Hypothalamus (tissue), 51 donors: ENCODE data around the gene GPR18.
"Not testable (repeated sequence)": the region's sequence is repeated elsewhere in the genome, so short reads cannot be mapped to it uniquely, and the experiment has no call there.

Experiments used
- DNase-seq, 51 donors: peaks; one replicate each; lab custom pipeline; 2025; lab: John Stamatoyannopoulos, UW

GPR18 gene

DNA sequence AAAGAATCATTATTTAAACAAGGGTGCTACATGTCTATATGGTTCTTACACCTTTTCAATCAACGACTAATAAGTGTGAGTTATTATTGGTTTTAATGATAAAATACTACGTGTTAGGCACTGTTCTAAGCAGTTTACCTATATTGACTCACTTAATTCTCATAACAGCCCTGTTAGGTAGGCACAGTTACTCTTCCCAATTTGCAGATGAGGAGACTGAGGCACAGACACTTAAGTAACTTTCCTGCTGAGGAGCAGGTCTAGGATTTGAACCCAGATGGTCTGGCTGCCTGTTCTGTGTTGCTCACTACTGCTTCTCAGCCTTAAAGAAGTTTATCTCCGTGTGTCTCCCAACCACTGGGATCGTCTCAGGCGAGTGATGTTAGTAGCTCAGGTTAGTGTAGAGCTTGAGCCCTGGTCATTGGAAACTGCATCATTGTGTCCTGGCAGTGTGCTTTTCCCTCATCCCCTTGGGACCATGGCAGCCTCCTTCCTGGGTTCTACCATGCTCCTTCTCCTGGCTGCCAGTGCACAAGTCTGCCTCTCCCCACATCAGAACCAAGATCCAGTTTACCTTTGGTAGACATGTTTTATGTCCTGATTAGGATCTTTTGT is 46.7 kb downstream of the GPR18 start:
- no peak for DNase-seq

DNA sequence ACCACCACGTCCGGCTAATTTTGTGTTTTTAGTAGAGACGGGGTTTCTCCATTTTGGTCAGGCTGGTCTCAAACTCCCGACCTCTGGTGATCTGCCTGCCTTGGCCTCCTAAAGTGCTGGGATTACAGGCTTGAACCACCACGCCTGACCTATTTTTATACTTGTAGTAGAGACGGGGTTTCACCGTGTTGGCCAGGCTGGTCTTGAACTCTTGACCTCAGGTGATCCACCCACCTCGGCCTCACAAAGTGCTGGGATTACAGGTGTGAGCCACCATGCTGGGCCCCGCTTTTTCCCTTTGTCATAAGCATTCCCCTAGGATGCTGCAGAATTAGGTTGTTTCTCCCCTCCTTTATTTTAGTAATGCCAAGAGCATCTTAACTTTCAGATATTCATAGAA is 47.6 kb downstream of the GPR18 start:
- not testable (repeated sequence) for DNase-seq

DNA sequence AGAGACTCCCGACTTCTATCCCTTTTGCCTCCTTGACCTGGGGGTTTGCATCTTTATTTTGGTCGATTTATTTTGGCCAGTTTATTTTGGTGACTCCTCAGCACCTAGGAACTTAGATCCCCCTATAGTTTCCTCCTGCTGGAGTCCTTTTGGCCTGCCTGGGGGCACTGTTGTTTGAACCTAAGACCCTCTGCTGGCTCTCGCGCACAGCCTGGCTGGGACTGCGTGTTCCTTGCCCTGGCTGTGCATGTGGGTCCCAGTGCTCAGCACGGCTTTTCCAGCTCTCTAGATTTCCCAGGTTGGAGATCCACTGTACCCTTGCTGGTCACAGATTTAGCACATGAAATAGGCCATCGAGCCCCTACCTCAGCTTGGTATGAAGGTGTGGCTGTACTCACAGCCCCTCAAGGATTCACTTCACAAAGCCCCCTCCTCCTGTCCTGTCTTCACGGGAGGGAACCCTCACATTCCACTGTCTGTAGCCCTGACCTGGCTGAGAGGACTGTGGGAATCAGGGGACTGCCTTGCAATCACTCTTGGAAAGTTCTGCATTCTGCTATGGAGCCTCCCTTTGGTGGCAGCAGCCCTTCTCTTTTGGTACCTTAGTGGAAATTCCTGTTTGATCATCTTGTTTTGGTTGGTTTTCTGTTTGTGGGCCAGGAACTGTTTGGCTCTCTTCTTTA is 49.2 kb downstream of the GPR18 start:
- DNase-seq, result no peak

DNA sequence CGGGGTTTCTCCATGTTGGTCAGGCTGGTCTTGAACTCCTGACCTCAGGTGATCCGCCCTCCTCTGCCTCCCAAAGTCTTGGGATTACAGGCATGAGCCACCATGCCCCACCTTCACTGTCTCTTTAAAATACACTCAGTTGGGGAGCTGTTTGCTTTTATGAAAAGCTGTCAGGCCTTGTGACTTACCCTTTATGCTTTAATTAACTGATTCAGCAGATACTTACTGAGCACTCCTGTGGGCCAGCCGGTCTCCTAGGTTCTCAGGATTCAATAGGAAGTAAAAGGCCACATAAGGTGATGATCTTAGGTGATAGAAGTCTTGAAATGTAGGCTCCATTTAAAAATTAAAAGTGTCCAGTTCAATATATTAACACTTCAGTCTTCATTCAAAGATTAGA is 50.0 kb downstream of the GPR18 start:
- DNase-seq, result no peak

DNA sequence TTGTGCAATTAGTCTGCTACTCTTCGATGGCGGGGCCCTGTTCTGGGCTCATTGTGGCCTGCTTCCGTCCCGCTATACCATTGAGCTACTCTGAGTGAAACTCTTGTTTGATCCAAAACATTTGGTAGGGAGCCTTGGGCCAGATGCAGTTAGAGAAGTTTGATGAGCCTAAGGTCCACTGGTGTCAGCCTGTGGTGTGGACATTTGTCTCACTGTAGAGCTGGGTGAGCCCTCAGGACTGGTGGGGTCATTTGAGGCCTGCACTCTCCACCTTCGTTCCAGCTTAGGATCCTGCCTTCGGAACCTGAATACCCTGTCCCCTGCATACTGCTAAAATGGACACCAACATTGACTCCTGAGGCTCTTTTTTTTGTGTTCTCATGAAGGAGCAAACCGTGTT is 50.7 kb downstream of the GPR18 start:
- DNase-seq, result no peak

DNA sequence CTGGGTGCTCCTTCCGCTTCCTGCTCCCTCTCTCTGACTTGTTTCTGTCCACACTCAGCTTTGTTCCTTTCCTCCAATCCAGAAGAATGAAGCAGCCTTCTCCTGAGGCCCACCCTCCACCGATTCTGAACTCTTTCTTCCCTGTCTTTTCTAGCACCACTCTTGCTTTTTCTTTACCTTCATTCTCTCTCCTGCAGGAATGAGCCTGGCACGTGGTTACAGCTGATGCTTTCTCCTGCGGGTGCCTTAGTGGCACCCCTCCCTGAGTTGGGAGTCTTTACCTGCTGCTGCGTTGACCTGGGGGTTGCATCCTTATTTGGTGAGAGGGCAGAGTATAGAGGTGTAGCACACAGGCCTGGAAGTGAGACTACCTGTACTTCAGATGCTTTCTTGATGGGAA is 51.3 kb downstream of the GPR18 start:
- DNase-seq, result no peak

DNA sequence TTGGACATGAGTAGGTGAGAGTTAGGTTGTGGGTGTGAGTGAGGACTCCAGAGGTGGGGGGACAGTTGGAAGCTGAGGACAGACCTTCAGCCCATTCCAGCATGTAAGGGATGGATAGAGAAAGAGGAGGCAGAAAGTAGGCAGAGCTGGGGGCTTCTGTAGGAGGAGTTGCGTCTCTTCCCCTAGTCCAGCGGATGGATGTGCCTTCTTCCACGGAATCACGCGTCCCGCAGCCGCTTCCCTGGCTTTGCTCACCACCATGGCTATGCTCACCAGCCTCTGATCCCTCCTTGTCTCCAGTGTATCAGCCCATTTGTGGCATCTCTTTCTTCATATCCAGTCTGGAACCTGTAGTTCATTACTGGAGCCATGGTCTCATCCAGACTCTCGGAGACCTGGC is 52.0 kb downstream of the GPR18 start:
- DNase-seq, result no peak

DNA sequence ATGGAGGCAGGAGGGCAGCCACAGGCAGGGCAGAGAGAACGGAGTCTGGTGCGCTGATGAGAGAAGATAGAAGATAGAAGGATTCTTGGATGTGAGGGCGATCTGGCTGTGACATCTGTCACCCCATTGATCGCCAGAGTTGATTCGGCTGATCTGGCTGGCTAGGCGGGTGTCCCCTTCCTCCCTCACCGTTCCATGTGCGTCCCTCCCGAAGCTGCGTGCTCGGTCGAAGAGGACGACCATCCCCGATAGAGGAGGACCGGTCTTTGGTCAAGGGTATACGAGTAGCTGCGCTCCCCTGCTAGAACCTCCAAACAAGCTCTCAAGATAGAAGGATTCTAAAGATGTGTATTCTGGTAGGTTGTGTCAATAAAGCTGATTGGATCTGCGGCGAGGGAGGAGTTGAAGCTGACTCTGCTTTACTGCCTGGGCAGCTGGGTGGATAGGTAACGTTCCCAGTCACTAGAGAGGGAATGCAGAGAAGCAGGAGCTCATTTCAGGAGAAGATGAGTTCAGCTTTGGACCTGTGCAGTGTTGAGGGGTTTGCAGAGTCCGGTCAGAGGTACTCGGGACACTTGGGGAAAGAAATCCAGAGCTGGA is 52.5 kb downstream of the GPR18 start:
- DNase-seq, result no peak
